Central memory CD8-positive, alpha-beta T cell (primary cell): ENCODE measurements around the gene IKZF4.
"Not testable (repeated sequence)": the region's sequence is repeated elsewhere in the genome, so short reads cannot be mapped to it uniquely, and the experiment has no call there.

Experiments used
- ATAC-seq: fragments of 150-1000 bp; cut with Tn5 transposase; replicated peaks from 2 replicates; pipeline ENCODE4 v1.10.0; 2022; ENCODE audit warnings: mild to moderate bottlenecking, moderate FRiP score, moderate number of reproducible peaks; ENCODE audit not compliant: poor library complexity, severe bottlenecking; ENCODE audit errors: extremely low read depth
- DNase-seq, 2 donors: peaks; one replicate each; pipeline ENCODE4 v3.0.0; 2021; ENCODE audit warnings: low spot score in 2 of 2
- H3K27ac Mint-ChIP-seq: one replicate; pipeline ENCODE4 v1.8.0; 2022; ENCODE audit warnings: low read depth, mild to moderate bottlenecking, moderate library complexity, mixed read lengths
- H3K27me3 Mint-ChIP-seq: one replicate; pipeline ENCODE4 v1.8.0; 2022; ENCODE audit warnings: mixed read lengths
- H3K36me3 Mint-ChIP-seq: one replicate; pipeline ENCODE4 v1.8.0; 2022; ENCODE audit warnings: mild to moderate bottlenecking, moderate library complexity, mixed read lengths; ENCODE audit not compliant: insufficient read depth
- H3K4me1 Mint-ChIP-seq: one replicate; pipeline ENCODE4 v1.8.0; 2022; ENCODE audit warnings: mixed read lengths
- H3K4me3 Mint-ChIP-seq: one replicate; pipeline ENCODE4 v1.8.0; 2022; ENCODE audit warnings: mild to moderate bottlenecking, moderate library complexity, mixed read lengths
- H3K9me3 Mint-ChIP-seq: one replicate; pipeline ENCODE4 v1.8.0; 2022; ENCODE audit warnings: mixed read lengths

IKZF4 gene

DNA sequence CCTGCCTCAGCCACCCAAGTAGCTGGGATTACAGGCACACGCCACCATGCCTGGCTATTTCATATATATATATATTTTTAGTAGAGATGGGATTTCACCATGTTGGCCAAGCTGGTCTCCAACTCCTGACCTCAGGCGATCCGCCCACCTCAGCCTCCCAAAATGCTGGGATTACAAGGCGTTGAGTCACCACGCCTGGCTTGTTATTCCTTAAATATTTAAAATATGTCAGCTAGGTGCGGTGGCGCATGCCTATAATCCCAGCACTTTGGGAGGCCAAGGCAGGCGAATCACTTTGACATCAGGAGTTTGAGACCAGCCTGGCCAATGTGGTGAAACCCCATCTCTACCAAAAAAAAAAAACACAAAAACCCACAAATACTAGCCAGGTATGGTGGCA, 39.1 kb downstream of the IKZF4 start:
- not testable (repeated sequence) for ATAC-seq, H3K9me3 Mint-ChIP-seq, DNase-seq, H3K4me3 Mint-ChIP-seq, H3K4me1 Mint-ChIP-seq, H3K27ac Mint-ChIP-seq, H3K36me3 Mint-ChIP-seq
- H3K27me3 Mint-ChIP-seq: peaks cover 10% of the 10 kb centered on the region

DNA sequence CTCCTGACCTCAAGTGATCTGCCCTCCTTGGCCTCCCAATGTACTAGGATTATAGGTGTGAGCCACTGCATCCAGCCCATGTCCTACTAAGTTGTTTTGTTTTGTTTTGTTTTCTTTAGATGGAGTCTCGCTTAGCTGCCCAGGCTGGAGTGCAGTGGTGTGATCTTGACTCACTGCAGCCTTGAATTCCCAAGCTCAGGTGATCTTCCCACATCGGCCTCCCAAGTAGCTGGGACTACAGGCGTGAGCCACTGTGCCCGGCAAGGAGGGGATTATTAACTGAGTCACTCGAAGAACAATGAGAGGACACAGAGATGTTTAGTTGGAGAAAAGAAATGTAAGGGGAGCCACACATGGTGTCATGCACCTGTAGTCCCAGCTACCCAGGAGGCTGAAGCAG, 41.1 kb downstream of the IKZF4 start:
- H3K27ac Mint-ChIP-seq: no peak overlapping the region
- H3K36me3 Mint-ChIP-seq: peaks cover 3% of the 10 kb centered on the region

DNA sequence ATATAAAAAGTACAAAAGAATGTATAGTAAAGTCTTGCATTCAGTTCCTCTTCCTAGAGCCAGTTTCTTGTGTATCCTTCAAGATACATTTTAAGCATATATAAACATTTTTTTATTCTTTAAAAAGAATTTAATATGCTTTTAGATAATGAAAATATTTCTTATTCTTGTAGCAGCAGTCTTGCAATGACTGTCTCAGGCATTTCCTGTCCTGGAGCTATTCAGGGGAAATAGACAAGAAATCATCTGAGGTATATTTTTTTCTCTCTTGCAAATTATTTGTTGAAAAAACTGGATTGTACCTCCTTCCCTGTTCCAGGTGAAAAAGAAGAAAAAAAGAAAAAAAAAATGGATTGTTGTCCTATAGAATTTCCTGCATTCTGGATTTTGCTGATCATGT, 42.2 kb downstream of the IKZF4 start:
- Mint-ChIP-seq H3K27me3 (peaks cover 10% of the 10 kb centered on the region), H3K9me3 (no peaks in the 10 kb centered on the region), H3K4me3 (no peak overlapping the region), H3K36me3 (peaks cover 3% of the 10 kb centered on the region), H3K4me1 (no peaks in the 10 kb centered on the region), H3K27ac (no peak overlapping the region)
- no peak for ATAC-seq
- no peak for DNase-seq

More for the DNA sequence above, 41.1 kb downstream of the IKZF4 start:
- DNase-seq (no peak), ATAC-seq (no peak)
- Mint-ChIP-seq H3K4me3 (no peak overlapping the region), H3K9me3 (no peaks in the 10 kb centered on the region), H3K27me3 (peaks cover 10% of the 10 kb centered on the region), H3K4me1 (no peaks in the 10 kb centered on the region)

DNA sequence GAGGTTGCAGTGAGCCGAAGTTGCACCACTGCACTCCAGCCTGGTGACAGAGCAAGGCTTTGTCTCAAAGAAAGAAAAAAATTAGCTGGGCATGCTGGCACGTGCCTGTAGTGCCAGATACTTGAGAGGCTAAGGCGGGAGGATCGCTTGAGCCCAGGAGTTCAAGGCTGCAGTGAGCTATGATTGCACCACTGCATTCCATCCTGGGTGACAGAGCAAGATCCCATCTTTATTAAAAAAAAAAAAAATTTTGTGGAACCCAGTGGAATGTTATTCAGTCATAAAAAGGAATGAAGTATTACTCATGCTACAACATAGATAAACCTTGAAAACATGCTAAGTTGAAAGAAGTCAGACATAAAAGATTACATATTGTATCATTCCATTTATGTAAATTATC, 50.8 kb downstream of the IKZF4 start:
- Mint-ChIP-seq H3K36me3 (no peaks in the 10 kb centered on the region), H3K4me3 (no peak overlapping the region), H3K4me1 (no peaks in the 10 kb centered on the region), H3K27ac (no peak overlapping the region), H3K27me3 (no peaks in the 10 kb centered on the region), H3K9me3 (no peaks in the 10 kb centered on the region)
- ATAC-seq: no peak
- no peak for DNase-seq

DNA sequence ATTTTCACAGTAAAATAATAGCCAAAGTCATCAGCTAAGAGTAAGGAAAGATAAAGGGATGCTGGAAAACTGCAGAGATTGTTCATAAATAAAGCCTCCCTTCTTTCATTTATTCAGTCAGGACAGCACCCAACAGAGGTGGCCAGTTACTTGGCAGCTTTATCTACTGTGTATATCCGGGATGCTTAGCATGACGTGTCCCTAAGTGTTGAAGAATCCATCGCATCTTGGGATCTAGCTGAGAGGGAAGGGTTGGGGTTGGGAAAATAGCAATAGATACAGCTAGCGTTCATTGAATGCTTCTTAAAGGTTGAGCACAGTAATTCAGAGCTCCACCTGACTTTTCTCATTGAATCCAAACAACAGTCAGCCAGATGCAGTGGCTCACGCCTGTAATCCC, 53.6 kb downstream of the IKZF4 start:
- H3K9me3 Mint-ChIP-seq: no peaks in the 10 kb centered on the region
- no peaks in the 10 kb centered on the region for H3K27me3 Mint-ChIP-seq
- H3K4me3 Mint-ChIP-seq: no peak overlapping the region
- ATAC-seq (no peak), DNase-seq (no peak)
- no peaks in the 10 kb centered on the region for H3K4me1 Mint-ChIP-seq
- peaks cover 3% of the 10 kb centered on the region for H3K36me3 Mint-ChIP-seq
- H3K27ac Mint-ChIP-seq: no peak overlapping the region

DNA sequence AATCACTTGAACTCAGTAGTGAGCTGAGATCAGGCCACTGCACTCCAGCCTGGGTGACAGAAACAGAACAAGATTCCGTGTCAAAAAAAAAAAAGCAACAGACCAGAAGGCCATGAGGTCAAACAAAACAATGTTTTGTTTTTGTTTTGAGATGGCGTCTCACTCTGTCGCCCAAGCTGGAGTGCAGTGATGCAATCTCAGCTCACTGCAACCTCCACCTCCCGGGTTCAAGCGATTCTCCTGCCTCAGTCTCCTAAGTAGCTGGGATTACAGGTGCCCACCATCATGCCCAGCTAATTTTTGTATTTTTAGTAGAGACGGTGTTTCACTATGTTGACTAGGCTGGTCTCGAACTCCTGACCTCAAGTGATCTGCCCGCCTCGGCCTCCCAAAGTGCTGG, 57.1 kb downstream of the IKZF4 start:
- H3K36me3 Mint-ChIP-seq, DNase-seq, ATAC-seq, H3K9me3 Mint-ChIP-seq, H3K27ac Mint-ChIP-seq: not testable (repeated sequence)
- Mint-ChIP-seq H3K4me3 (peak overlapping the region; percentile 78), H3K27me3 (peaks cover 16% of the 10 kb centered on the region), H3K4me1 (peaks cover 13% of the 10 kb centered on the region)

DNA sequence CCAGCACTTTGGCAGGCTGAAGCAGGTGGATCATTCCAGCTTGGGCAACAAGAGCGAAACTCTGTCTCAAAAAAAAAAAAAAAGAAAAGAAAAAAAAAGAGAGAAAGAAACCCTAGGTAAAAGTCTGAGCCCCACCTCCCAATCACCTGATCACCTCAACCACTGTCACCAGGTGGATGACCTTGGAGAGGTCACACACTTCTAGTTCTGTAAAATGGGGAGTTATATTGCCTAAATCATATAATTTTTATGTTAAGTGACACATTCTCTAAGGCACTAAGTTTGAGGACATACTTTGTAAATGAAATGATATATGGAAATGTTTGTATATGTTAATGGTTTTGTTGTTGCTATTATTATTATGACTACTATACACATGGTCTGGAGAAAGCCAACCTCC, 57.6 kb downstream of the IKZF4 start:
- Mint-ChIP-seq H3K4me3 (peak overlapping the region; percentile 78), H3K4me1 (peaks cover 13% of the 10 kb centered on the region), H3K9me3 (no peaks in the 10 kb centered on the region), H3K27ac (no peak overlapping the region), H3K36me3 (peaks cover 8% of the 10 kb centered on the region), H3K27me3 (peaks cover 17% of the 10 kb centered on the region)
- no peak for DNase-seq
- no peak for ATAC-seq

DNA sequence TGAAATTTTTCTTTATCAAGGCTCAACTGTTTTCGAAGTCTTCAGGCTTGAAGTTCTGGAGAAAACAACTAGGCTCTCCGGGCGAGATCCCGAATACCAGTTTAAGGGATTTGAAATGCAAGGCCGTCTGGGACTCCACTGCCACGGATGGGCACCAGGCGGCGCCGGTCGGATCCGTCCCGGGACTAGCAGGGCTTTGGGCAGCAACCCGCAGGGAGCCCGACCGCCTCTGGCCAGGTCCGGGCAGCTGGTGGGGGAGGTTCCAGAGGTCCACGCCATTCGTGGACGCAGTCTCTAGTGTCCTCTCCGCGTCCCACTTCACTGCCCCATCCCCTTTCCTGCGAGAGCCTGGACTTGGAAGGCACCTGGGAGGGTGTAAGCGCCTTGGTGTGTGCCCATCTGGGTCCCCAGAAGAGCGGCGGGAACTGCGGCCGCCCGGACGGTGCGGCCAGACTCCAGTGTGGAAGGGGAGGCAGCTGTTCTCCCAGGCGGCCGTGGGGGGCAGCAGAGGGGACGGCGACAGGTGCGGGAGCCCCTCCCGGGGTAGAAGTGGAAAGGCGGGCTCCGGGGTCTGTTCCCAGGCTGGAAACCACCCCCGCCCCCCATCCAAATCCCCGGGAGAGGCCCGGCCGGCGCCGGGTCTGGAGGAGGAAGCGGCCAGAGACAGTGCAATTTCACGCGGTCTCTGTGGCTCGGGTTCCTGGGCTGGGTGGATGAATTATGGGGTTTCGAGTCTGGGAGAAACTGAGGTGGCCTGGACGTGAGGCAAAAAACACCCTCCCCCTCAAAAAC, 58.3 kb downstream of the IKZF4 start:
- ATAC-seq (peak; percentile 73), DNase-seq (peak in 1 of 2 donors; percentile 18)
- Mint-ChIP-seq H3K4me3 (peak overlapping the region; percentile 78), H3K27me3 (peaks cover 24% of the 10 kb centered on the region), H3K4me1 (peaks cover 13% of the 10 kb centered on the region), H3K27ac (no peak overlapping the region), H3K9me3 (no peaks in the 10 kb centered on the region), H3K36me3 (peaks cover 8% of the 10 kb centered on the region)

DNA sequence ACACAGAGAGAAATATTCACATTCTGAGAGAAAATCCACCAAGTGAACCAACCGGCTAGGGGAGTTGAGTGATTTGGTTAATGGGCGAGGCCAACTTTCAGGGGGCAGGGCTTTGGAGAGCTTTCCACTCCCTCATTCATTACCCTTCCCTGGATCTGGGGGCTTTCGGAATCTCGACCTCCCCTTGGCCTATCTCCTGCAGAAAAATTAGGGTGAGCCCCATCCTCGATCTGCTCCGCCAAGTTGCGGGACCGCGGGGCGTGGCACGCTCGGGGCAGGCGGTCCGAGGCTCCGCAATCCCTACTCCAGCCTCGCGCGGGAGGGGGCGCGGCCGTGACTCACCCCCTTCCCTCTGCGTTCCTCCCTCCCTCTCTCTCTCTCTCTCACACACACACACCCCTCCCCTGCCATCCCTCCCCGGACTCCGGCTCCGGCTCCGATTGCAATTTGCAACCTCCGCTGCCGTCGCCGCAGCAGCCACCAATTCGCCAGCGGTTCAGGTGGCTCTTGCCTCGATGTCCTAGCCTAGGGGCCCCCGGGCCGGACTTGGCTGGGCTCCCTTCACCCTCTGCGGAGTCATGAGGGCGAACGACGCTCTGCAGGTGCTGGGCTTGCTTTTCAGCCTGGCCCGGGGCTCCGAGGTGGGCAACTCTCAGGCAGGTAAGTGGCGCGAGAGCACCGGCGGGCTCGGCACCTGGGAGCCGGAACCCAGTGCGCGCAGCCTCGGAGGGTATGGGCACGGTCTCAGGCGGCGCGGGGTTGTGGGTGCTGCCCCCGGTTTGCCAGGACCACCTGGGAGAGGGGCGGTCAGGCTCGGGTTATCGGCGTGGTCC, 59.1 kb downstream of the IKZF4 start, which contains the start of gene ERBB3:
Gene ERBB3 (plus strand): TSS at position 443 of the 833 bp plus-strand sequence. CDS start 136 bp downstream, at position 579.
- Mint-ChIP-seq H3K9me3 (no peaks in the 10 kb centered on the region), H3K36me3 (peaks cover 8% of the 10 kb centered on the region), H3K4me3 (peak within 1 kb of the TSS; percentile 78), H3K27me3 (peaks cover 26% of the 10 kb centered on the region), H3K4me1 (peaks cover 13% of the 10 kb centered on the region), H3K27ac (no peak within 1 kb of the TSS)
- peak; percentile 63 for ATAC-seq
- peak; percentile 11 to 20 for DNase-seq

DNA sequence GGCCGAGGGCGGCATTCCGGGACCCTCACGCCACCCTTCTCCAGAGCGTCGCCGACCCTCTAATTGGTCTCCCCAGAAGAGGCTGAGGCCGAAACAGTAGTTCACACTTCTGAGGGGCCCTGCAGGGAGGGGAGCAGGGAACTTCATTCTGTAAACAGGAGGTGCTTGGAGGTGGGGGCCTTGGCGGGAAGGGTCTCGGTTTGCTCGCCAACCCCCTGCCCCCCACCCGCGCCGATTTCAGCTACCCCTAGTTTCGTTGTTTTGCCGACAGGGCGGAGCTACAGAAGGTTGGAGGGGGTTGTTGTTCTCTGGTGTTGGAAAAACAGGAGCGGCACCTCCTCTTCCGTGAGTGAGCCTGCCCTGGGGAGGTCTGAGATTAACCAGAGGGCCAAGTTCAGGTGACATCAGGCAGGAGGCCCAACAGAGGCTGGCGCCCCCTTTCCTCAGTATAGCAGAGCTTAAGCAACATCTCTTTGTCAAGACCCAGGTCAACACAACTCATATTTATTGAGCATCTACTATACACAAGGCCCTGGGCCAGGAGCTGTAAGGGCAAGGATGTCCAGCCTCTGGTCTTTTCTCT, 59.8 kb downstream of the IKZF4 start:
- ATAC-seq: no peak
- no peak for DNase-seq
- Mint-ChIP-seq H3K27me3 (peaks cover 26% of the 10 kb centered on the region), H3K9me3 (no peaks in the 10 kb centered on the region), H3K36me3 (peaks cover 8% of the 10 kb centered on the region), H3K4me3 (peak overlapping the region; percentile 78), H3K27ac (no peak overlapping the region), H3K4me1 (peaks cover 13% of the 10 kb centered on the region)

DNA sequence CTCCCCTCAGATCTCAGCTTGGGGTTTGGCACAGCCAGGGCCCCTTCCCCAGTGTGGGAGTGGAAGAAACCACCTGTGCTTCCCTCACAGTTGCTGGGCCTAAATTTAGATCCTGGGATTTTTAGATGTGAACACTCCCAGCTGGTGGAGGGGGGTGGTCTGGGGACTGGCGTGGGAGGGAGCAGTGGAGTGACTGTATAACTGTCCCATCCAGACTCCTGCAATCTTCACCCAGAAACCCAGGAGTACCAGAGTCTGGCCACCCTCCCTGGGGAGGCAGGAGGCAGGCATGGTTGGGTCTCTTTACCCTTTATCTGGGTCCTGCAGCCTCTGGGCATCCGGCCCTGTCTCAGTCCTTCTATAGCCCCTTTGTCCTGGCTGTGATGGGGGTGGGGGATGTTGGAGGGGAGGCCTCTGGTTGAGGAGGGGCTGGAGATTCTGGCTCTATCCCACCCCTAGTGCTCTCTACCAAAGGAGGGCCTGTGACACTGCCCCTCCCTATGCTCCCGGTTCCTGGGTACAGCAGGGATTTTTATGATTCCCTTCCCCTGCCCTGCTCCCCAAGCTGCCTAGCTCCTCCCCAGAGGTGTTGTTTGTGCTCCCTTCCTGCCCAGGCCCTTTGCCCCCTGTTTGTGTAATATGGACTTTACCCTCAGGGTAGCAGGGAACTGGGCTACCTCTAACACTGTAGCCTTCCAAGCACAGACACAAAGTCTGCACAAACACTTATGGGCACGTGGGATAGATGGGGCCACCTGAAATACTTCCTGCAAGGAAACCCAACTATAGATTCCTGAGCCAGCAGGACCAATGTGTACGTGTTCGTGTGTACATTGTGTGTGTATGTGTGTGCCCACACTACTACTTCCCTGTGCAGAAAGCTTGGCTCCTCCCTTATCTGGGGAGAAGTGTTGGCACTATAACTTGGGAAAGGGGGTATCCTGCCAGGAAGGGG, 60.8 kb downstream of the IKZF4 start:
- H3K27me3 Mint-ChIP-seq: peaks cover 26% of the 10 kb centered on the region
- H3K36me3 Mint-ChIP-seq: peaks cover 8% of the 10 kb centered on the region
- no peak for ATAC-seq
- H3K4me1 Mint-ChIP-seq: peaks cover 13% of the 10 kb centered on the region
- no peaks in the 10 kb centered on the region for H3K9me3 Mint-ChIP-seq
- H3K4me3 Mint-ChIP-seq: peak overlapping the region; percentile 78
- DNase-seq: no peak
- H3K27ac Mint-ChIP-seq: no peak overlapping the region

DNA sequence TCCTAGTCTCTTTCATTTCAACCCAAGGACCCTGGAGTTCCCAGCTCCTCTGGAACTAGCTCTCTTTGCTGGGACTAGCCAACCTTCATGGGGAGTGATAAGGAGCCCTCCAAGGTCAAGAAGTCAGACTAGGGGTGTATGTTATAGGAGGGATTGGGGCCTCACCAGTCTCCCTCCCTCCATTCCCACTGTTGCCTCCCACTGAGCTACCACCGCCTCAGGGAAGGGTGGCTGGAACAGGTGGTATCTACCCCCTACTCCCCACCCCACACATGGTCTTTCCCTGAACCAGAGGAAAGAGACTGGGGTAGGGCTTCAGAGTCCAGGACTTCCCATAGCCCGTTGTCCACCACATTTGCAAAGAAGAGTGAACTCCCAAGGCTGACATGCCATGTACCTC, 61.5 kb downstream of the IKZF4 start:
- DNase-seq (no peak), ATAC-seq (no peak)
- Mint-ChIP-seq H3K27me3 (peaks cover 26% of the 10 kb centered on the region), H3K4me3 (no peak overlapping the region), H3K4me1 (peaks cover 13% of the 10 kb centered on the region), H3K36me3 (peaks cover 8% of the 10 kb centered on the region), H3K9me3 (no peaks in the 10 kb centered on the region), H3K27ac (no peak overlapping the region)
